PC-9 (cell line): ENCODE measurements around the gene RAB7B.

Experiments
- CTCF ChIP-seq: fragments of 200-600 bp; sonication (generic); conservative IDR thresholded peaks from 2 replicates; pipeline ENCODE4 v1.6.1; 2017; ENCODE audit warnings: mixed run types, antibody characterized with exemption, mild to moderate bottlenecking, moderate library complexity
- EZH2 ChIP-seq: fragments of 200-600 bp; sonication (generic); IDR thresholded peaks from 2 replicates; pipeline ENCODE4 v1.8.0; 2017; ENCODE audit warnings: antibody characterized with exemption, low read depth

GRCh38 chr1:205929496-205930194 lies 73.5 kb downstream of the RAB7B start:
- no peak for TF ChIP-seq CTCF
- TF ChIP-seq EZH2: no peak
